Activated CD4-positive, alpha-beta T cell treated with anti-CD3 and anti-CD28 coated beads, Interleukin-2, amount 50 U/mL, for 48 hours (primary cell): Measurements from ENCODE around the gene MED27.

Experiments
- DNase-seq, 2 experiments: peaks; one replicate each; pipeline ENCODE4 v3.0.0-alpha.2; 2020

MED27 gene

DNA sequence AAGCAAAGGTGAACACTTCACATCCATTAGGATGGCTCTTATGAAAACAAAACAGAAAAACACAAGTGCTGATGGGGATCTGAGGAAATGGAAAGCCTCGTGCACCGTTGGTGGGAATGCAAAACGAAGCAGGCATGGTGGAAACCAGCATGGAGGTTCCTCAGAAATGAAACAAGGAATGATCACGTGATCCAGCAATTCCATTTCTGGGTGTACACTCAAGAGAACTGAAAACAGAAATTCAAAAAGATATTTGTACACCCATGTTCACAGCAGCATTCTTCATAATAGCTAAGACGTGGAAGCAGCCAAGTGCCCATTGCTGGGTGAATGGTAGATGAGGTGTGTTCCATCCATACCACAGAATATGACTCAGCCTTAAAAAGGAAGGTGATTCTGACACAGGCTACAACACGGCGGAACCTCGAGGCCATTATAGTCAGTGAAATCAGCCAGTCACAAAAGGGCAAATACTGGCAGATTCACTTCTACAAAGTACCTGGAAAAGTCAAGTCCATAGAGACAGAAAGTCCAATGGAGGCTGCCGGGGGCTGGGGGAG, 252.6 kb downstream of the MED27 start:
- DNase-seq = no peak

DNA sequence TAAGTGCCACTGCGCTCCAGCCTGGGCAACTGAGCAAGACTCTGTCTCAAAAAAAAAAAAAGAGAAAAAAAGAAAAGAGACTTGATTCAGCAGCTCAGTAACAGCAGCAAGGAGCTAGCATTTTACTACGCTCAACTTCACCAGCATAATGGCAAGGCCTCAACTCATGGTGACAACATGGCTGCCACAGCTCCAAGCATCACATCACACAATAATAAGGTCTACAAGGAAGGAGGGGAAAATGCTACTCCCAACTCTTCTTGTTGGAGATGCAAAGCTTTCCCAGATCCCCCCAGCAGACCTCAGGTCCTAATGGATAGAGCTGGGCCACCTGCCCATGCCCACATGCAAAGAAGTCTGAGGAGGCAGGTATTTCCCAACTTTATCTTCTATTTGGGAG, 253.6 kb downstream of the MED27 start:
- no peak for DNase-seq

DNA sequence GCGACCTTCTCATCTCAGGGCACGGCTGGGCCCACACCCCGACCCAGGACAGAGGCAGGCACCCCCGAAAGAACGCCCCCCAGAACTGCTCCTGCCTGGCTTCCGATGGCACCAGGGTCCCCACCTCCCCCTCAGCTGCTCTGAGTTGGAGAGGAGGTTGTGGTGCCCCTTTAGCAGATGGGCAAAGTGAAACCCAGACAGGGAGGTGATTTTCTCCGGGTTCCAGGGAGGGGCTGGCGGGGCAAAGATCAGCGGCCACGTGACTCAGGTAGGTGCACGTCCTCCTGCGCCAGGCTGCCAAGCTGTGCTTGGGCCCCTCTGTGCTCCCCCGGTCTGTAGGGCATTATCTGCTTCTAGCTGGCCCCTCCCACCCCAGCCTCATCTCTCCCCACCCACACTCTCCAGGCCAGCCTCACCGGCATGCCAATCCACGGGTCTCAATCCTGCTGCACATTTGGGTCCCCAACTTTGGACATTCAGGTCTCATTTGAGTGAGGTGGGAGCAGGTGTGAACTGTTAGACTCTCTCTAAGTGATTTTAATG, 254.6 kb downstream of the MED27 start:
- DNase-seq = no peak

DNA sequence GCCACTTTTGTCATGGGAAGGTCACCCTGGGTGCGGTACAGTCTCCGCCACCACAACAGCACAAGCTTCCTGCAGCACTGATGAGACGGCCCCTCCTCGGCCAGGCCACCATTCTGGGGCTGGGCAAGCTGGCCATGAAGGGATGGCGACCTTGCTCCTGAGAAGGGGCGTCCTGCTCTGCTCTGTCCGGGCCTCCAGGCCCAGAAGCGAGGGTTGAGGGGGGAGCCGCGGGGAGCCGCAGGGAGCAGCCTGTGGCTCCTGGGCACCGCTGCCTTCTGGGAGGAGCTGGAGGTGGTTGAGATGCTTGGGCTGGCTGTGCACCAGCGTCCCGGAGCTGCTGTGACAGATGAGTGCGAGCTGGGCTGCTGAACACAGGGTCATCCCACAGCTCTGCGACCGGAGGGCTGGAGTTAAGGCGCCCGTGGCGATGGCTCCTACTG, 255.5 kb downstream of the MED27 start:
- DNase-seq = no peak

DNA sequence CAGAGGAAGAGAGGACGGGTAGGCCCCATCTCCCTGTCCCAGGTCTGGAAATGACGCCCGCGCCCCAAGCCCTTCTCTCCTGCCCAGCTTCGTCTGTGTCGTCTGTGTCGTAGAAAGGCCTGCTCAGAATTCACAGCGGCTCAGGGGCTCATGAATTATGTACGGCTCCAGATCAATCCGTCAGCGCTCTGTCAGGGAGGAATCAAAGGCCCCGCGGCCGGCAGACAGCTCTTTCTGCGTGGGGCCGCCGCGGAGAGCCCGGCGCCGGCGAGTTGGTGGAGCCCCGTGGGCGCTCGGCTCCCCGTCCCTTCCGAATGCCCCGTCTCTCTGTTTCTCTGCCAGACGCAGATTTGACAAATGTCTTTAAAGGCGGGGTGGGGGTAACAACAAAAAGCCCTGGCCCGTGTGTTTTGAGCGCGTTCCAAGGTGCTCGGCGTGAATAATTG, 255.9 kb downstream of the MED27 start:
- no peak for DNase-seq

DNA sequence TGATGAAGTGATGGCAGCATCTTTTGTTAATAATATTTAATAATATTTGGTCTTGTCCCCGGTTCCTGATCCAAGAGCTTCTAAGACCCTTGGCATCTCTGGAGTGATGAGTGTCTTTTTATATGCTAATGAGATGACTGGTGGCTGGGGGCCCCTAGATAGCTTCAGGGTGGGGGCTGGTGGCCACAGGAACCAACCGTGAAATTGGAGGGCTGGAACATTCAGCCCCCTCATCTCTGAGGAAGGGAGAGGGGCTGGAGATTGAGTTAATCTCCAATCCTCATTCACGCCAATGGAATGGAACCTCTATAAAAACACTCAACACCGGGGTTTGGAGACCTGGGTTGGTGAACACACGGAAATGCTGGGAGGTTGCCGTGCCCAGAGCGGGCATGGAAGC, 261.6 kb downstream of the MED27 start:
- DNase-seq = no peak

DNA sequence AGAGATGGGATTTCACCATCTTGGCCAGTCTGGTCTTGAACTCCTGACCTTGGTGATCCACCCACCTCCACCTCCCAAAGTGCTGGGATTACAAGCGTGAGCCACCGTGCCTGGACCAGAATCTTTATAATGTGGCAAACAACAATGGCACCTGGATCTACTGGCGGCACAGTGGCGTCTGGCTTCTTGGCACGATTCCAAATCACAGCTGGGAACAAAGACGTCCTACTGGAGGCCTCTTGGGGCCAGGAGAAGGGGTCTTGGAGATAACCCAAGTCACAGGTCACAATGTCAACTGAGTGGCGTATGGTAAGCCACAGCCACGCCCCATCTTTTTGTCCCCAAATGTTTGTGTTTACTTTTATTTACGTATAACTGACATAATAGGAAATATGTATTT, 262.0 kb downstream of the MED27 start:
- DNase-seq = no peak

DNA sequence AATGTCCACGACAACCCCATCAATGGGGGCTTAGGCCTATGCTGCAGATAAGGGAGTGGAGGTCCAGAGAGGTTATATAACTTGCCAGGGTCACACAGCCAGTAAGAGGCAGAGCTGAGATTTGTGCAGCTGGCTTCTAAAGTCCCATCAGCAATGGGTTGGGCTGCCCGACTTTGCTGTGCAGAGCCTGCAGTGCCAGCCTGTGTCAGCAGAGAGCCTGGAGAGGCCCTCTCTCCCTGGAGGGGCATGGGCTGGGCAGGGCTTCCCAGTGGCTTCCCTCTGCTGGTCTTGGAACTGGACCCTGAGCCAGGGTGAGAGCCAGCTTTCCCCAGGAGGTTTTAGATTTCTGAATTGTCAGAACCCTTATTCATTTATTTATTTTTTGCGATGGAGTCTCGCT, 262.6 kb downstream of the MED27 start:
- no peak for DNase-seq

DNA sequence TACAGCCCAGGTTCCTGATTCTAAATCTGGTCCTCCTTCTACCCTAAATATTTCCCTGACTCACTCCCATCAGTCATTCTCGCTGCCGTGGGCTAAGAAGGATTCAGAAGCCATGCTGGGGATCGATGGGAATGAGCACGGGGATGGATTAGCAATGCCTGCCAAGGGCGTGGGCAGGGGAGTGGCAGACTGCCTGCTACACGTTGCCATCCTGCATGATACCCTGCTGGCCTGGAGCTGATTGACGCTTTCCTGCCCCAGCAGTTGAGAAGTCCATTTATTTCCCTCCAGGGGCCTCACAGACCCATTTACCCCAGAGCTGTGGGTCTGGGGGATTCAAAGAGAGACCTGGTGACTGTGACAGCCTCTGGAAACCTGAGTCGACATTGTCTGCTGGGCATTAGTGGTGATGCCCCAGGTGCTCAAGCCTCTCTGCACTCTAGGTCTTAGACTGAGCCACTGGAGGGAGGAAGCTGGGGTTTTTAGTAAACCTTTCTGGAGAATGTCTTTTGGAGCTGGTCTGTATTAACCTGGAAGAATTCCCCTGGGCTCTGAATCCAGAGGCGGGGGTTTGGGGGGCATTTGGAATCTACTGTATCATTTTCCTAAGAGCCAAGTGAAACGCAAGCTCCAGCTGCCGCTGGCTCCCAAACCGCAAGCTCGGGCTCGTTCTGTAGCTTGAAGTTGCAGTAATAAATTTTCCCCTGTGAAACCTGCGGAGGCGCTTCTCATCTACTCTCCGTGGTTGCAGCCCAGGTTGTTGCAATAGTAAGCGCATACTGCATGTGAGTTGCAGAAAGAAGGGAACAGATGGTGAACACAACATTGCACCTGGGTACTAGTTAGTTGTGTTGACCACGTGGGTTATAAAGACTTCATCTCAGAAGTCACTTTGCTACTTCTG, 263.4 kb downstream of the MED27 start:
- DNase-seq = no peak

DNA sequence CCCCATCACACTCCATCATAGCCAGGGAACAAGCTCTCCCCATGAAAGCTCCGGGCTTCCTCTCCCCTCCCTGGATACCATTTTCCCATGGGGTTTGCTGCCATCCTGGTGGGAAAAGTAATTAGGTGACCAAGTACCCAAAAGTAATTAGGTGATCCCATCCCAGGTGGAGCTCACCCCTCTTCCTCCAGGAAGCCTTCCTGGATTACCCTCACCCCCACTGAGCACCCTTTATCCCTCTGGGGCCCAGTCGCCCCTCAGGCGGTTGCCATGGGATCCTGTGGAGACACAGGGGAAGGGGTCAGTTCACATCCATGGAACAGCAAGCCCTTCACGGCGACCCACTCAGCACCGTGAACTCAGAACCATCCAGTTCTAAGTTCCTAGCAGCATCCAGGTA, 265.0 kb downstream of the MED27 start:
- no peak for DNase-seq

DNA sequence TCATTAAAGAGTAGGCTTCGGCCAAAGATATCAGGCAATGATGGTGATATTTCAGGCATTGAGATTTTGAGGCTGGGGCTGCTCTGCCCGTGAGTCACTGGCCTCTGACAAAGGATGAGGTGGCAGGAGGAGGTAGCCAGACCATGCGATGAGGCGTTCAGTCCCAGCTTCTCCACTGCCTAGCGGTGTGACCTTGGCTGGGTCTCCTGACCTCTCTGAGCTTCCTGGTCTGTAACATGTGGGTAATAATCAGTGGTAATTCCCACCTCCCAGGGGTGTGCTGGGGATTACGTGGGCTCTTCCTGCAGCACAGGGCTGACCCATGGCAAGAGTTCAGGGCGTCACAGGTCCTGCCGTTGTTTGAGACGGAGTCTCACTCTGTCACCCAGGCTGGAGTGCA, 266.6 kb downstream of the MED27 start:
- no peak for DNase-seq

DNA sequence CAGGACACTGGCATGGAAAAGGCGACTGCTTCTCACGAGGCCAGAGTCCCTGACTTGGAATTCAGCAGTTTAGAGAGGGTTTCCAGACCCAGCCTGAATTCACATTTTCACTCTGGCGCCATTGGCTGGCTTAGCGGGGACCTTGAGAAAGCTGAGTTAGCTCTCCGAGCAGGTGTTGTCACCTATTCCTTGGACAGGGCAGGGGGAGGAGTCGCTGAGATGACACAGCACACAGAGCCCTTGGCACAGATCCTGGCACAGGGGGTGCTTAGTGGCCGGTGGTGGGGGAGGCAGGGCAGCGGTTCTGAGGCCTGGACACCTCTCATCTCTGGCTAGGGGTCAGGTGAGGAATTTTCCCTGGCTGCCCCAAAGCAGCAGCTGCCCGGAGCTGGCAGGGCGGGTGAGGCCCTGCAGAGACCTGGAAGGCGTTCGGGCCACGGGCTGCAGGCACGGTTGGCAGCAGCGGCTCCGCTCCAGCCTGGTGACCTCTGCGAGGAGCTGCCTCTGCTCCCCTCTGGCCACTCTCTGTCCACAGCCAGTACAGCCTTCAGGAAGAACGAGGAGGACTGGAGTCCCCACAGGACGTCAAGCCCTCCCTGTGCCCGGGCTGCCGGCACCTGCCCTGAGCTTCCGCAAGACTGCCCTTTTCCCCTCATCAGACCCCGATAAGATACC, 267.4 kb downstream of the MED27 start:
- DNase-seq = no peak

DNA sequence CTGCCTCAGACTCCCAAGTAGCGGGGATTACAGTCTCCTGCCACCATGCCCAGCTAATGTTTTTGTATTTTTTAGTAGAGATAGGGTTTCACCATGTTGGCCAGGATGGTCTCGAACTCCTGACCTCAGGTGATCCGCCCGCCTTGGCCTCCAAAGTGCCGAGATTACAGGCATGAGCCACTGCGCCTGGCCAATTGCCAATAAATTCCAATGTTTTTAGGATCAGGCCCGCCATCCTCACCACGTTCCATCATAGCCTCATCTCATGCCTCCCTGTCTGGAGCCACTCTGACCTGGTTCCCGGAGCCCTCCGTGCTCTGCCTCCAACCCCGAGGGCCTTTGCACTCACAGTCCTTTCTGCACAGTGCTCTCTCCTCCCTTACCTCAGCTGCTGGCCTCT, 268.3 kb downstream of the MED27 start:
- DNase-seq = no peak

DNA sequence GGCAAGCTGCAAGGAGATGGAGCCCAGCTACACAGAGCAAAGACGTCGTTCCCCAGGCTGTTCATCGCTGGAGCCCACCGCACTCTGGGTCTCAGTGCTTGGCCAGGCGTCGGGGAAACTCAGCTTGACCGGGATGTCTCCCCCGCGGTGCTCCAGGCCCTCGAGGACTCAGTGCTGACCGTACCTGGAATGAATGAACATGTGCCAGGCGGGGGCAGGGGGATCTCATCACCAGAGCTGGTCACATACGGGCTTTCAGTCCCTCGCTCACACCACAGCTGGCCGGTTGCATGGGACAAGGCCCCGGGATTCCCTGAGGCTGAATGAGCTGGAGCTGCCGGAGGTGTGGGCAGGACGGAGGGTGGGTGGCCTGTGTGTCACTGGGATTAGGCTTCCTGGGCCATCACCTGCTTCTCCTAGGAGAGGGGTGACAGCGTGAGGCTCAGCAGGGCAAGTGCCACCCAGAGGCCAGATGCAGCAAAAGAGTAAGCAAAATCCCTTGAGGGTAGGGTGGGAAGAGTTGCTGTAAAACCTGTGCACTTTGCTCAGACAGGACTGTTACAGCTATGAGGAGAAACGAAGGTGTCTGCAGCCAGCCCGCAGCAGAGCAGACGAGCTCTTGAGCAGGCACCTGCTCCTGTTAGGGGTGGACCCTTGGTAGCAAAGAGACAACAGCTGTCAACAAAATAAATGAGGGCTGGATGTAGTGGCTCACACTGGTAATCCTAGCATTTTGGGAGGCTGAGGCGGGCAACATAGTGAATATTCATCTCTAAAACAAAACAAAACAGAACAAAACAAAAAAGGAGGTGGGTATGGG, 269.1 kb downstream of the MED27 start:
- DNase-seq = no peak
